ENCODE data around the gene ELOVL6.
"Not testable (repeated sequence)": the region's sequence is repeated elsewhere in the genome, so short reads cannot be mapped to it uniquely, and the experiment has no call there.

The ELOVL6 gene

DNA sequence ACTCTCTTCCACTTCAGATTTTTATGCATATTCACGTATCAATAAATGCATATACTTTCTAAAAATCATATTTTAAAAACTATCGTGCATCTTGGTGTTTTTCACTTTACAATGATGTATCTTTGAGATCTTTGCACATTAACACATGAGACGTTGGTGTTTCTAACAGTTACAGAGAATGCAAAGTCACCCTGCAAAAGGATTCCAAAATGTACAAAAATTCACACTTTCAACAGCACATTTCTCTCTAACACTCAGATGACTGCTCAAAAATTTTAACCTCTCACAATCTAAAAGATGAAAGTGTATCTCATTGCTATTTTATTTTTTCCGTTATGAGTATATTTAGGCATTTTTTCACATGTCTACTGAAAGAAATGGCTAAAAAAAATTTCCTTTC, 38.9 kb downstream of the ELOVL6 start:
- no peak for FAIRE-seq
- TF ChIP-seq POLR2A (IDR thresholded peaks at IDR 0.05; ENCODE audit: low read depth, low read length) = no peak

GRCh38 chr4:110157580-110157979, 40.8 kb downstream of the ELOVL6 start:
- DNase-seq (ENCODE audit: insufficient read length, low spot score) = no peak

More for the DNA sequence above, 38.9 kb downstream of the ELOVL6 start:
- DNase-seq (ENCODE audit: insufficient read length, low spot score) = no peak

DNA sequence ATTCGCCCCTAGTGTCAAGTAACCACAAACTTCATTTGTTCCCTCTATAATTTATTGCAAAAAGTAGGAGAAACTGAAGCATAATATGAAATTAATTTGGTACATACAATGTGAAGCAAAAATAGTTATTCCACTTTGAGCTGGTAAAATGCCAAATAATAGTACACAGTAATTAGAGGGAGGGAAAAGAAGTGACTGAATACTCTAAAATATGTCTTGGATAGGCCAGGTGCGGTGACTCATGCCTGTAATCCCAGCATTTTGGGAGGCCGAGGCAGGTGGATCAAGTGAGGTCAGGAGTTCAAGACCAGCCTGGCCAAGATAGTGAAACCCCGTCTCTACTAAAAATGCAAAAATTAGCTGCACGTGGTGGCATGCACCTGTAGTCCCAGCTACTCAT, 41.2 kb downstream of the ELOVL6 start:
- FAIRE-seq; DNase-seq (ENCODE audit: insufficient read length, low spot score): not testable (repeated sequence)

More at GRCh38 chr4:110157580-110157979, 40.8 kb downstream of the ELOVL6 start:
- FAIRE-seq = no peak
- TF ChIP-seq POLR2A (IDR thresholded peaks at IDR 0.05; ENCODE audit: low read depth, low read length) = no peak

DNA sequence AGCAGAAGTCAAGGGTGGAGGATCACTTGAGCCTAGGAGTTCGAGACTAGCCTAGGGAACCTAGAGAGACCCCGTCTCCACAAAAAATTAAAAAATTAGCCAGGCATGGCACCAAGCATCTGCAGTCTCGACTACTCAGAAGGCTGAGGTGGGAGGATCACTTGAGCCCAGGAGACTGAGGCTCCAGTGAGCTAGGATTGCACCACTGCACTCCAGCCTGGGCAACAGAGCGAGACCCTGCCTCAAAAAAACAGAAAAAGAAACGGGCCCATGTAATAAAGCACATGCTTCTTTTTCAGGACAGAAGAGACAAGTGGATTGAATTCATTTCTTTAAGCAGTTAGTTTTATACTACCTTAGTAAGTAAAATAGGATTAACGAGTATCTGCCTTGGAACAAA, 42.0 kb downstream of the ELOVL6 start:
- DNase-seq (ENCODE audit: insufficient read length, low spot score) = no peak
- no peak for FAIRE-seq
- TF ChIP-seq POLR2A (IDR thresholded peaks at IDR 0.05; ENCODE audit: low read depth, low read length) = no peak

- FAIRE-seq = no peak
- DNase-seq (ENCODE audit: insufficient read length, low spot score) = no peak
- no peak for TF ChIP-seq POLR2A (IDR thresholded peaks at IDR 0.05; ENCODE audit: low read depth, low read length)
Observed at GRCh38 chr4:110155654-110156053, 42.8 kb downstream of the ELOVL6 start.

DNA sequence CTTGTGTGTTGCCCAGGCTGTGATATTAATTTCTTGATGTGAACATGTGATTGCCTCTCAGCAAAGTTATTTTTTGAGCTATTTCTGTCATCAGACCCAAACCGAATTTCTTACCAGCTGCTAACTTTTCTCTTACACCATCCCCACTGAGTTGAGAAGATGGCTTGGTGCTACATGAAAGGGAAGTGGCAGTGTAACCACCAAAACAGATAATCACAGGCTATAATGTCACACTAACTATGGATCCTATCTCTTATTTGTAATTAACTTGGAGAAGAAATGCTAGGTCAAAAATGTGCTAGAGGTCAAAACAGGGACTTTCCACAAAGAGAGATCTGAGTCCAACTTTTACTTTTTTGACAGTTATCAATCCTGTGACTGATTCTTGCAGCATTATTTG, 43.8 kb downstream of the ELOVL6 start:
- TF ChIP-seq POLR2A (IDR thresholded peaks at IDR 0.05; ENCODE audit: low read depth, low read length) = no peak
- FAIRE-seq (no peak), DNase-seq (ENCODE audit: insufficient read length, low spot score) (no peak)

GRCh38 chr4:110152386-110152785, 46.0 kb downstream of the ELOVL6 start:
- no peak for TF ChIP-seq POLR2A (IDR thresholded peaks at IDR 0.05; ENCODE audit: low read depth, low read length)
- FAIRE-seq (no peak), DNase-seq (ENCODE audit: insufficient read length, low spot score) (no peak)

- FAIRE-seq (no peak), DNase-seq (ENCODE audit: insufficient read length, low spot score) (no peak)
- TF ChIP-seq POLR2A (IDR thresholded peaks at IDR 0.05; ENCODE audit: low read depth, low read length) = no peak
Observed at GRCh38 chr4:110149089-110149488, 49.3 kb downstream of the ELOVL6 start.

DNA sequence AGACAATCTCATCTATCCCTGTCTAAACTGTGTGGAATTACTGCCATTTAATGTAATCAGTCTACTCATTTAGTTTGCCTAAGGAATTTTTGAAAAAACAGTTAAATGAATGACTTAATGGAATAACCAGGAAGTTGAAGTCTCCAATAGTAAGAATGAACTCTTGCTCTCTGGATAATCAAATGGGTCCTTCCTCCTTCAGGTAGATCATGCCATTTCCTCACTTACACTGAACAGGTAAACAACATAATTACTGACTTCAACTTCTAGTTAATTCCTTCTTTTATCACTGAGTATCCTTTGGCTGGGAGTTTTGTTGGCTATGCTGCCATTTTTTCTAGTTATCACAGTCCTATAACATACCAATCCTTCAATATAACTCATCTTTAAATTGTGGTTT, 56.0 kb downstream of the ELOVL6 start:
- DNase-seq (ENCODE audit: insufficient read length, low spot score) (no peak), FAIRE-seq (no peak)
- no peak for TF ChIP-seq POLR2A (IDR thresholded peaks at IDR 0.05; ENCODE audit: low read depth, low read length)

- no peak for FAIRE-seq
- TF ChIP-seq POLR2A (IDR thresholded peaks at IDR 0.05; ENCODE audit: low read depth, low read length) = no peak
Observed at GRCh38 chr4:110139815-110140214, 58.6 kb downstream of the ELOVL6 start.

DNA sequence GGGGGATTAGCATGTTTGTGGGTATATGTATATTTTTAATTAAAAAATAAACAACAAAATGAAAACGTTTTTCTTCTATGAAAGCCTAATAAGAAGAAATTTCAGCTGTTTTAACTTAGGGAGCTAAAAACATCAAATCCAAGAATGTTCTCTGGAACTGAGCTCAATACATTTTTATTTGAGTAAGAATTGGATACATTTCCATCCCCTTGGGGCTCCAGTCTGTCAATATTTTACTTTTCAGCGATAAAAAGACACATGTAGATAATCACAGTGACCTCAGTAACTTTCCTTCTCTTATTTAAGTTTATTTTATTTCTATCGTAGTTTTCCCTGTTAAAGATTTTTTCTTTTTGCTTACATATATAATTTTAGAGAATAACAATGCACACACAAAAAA, 59.3 kb downstream of the ELOVL6 start:
- DNase-seq (ENCODE audit: insufficient read length, low spot score) (no peak), FAIRE-seq (no peak)
- no peak for TF ChIP-seq POLR2A (IDR thresholded peaks at IDR 0.05; ENCODE audit: low read depth, low read length)

More at GRCh38 chr4:110139815-110140214, 58.6 kb downstream of the ELOVL6 start:
- DNase-seq (ENCODE audit: insufficient read length, low spot score) = no peak

GRCh38 chr4:110138551-110138950, 59.9 kb downstream of the ELOVL6 start:
- FAIRE-seq = no peak
- no peak for DNase-seq (ENCODE audit: insufficient read length, low spot score)
- TF ChIP-seq POLR2A (IDR thresholded peaks at IDR 0.05; ENCODE audit: low read depth, low read length) = no peak

DNA sequence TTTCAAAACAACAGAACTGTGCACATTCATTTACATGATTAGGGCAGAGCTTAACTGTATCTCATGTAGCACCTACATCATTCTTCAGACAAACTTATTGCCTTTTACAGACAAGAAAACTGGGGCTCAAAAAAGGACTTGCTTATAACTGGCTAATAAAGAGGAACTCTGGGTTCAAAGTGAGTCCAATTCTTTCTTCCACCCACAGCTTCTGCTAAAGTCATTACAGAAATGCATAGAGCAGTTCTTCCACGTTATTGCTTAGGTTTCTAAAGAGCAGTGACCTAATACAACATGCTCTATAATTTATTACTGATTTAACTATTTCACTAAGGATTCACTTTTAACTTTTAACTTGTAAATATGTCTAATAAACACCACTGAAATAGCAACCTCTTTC, 60.6 kb downstream of the ELOVL6 start:
- FAIRE-seq = no peak

DNA sequence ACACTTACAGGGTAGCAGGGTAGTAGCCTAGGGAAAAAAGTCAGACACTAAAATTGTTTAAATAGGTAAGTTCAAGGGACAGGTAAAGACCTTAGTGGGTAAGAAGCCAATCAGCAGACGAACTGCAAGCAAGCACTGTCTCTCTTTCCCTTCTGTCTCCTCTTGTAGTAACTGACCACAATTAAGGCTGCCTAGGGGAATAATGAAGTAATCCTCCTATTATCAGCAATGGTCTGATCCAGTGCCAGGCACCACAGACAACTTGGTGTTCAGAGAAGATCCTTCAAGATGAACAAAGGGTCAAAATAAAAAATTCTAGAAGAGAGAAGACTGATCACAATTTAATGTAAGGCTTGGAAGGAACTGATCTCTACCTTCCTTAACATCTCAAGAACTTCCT, 62.9 kb downstream of the ELOVL6 start:
- no peak for TF ChIP-seq POLR2A (IDR thresholded peaks at IDR 0.05; ENCODE audit: low read depth, low read length)
- FAIRE-seq (no peak), DNase-seq (ENCODE audit: insufficient read length, low spot score) (no peak)

More for the DNA sequence above, 60.6 kb downstream of the ELOVL6 start:
- DNase-seq (ENCODE audit: insufficient read length, low spot score) = no peak
- no peak for TF ChIP-seq POLR2A (IDR thresholded peaks at IDR 0.05; ENCODE audit: low read depth, low read length)

DNA sequence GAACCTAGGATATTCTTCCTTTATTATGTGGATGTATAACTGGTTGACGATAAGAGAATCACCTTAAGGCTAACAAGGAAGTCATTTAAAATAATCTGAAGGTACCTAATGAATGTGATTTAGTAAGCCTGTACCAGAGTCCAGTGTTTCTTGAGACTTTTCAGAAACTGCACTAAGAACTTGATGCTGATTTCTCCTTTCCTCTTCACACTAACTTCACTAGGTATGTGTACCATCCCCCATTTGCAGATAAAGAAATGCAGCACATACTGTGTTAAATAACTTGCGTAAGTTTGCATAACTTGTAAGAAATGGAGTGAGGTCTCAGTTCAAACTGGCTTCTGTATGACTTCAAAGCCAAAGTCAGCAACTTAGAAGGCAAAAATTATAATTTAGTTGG, 63.3 kb downstream of the ELOVL6 start:
- FAIRE-seq (no peak), DNase-seq (ENCODE audit: insufficient read length, low spot score) (no peak)
- TF ChIP-seq POLR2A (IDR thresholded peaks at IDR 0.05; ENCODE audit: low read depth, low read length) = no peak

DNA sequence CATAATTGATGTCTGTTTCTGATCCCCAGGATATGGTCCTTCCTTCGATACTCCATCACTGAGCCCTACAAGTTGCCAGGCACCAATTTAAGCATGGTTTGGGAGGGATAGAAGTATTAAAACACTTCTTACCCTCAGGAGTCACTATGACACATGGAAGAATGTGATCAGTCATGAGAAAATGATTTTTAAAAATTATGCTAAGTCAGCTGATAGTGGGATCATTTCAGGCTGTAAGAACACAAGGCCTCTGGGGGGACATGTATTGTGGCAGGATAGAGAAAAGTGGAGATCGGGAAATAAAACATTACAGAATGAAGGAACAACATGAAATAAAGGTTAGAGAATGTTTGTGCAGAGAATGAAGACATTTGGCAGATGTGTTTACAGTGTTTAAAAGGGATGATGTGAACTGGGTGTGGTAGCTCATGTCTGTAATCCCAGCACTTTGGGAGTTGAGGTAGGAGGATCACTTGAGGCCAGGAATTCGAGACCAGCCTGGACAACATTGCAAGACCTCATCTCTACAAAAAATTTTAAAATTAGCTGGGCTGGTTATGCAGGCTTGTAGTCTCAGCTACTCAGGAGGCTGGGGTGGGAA, 64.0 kb downstream of the ELOVL6 start:
- no peak for DNase-seq (ENCODE audit: insufficient read length, low spot score)
- no peak for TF ChIP-seq POLR2A (IDR thresholded peaks at IDR 0.05; ENCODE audit: low read depth, low read length)
- no peak for FAIRE-seq

Measured in H54 (cell line).